WI38 (cell line): ENCODE results near the gene OGFOD1.

Experiments
- H3K4me3 ChIP-seq: 2 replicates; pipeline ENCODE4 v1.5.1; 2011; ENCODE audit warnings: low read depth, mild to moderate bottlenecking, control low read depth, low read length
- CTCF ChIP-seq: IDR thresholded peaks from 2 replicates; pipeline ENCODE4 v1.5.1; 2012; ENCODE audit warnings: low read depth, mild to moderate bottlenecking, control low read depth, low read length

The OGFOD1 gene

GRCh38 chr16:56450986-56451752 lies at the start of gene OGFOD1, which contains the start of gene NUDT21:
TSS of gene OGFOD1 (plus strand) at chr16:56451554. CDS start at chr16:56451613, 59 bp downstream.
TSS of gene NUDT21 (minus strand) at chr16:56451332. CDS start at chr16:56451202, 130 bp downstream.
- H3K4me3 ChIP-seq: peak within 1 kb of the TSS; percentile 88
- TF ChIP-seq CTCF: no peak

GRCh38 chr16:56405977-56406672 lies 45.2 kb upstream of the OGFOD1 start:
- TF ChIP-seq CTCF: no peak

GRCh38 chr16:56408379-56409098 lies 42.8 kb upstream of the OGFOD1 start:
- no peak overlapping the region for H3K4me3 ChIP-seq
- no peak for TF ChIP-seq CTCF

More at GRCh38 chr16:56405977-56406672, 45.2 kb upstream of the OGFOD1 start:
- no peak overlapping the region for H3K4me3 ChIP-seq

- no peak overlapping the region for H3K4me3 ChIP-seq
- TF ChIP-seq CTCF: no peak
Measured at GRCh38 chr16:56409195-56409594, 42.2 kb upstream of the OGFOD1 start.

GRCh38 chr16:56411123-56411522 lies 40.2 kb upstream of the OGFOD1 start:
- H3K4me3 ChIP-seq: no peak overlapping the region
- TF ChIP-seq CTCF: no peak

- no peak overlapping the region for H3K4me3 ChIP-seq
- no peak for TF ChIP-seq CTCF
Measured at GRCh38 chr16:56411624-56412023, 39.7 kb upstream of the OGFOD1 start.
